Measurements from ENCODE around the gene CHRM1. TPM values are rescaled to one million over a fixed set of nuclear protein-coding genes. Genes with fewer than 3 reads are reported as not detected.

Gene CHRM1
- total RNA-seq, 1 donor from 2014 or later, result not detected

DNA sequence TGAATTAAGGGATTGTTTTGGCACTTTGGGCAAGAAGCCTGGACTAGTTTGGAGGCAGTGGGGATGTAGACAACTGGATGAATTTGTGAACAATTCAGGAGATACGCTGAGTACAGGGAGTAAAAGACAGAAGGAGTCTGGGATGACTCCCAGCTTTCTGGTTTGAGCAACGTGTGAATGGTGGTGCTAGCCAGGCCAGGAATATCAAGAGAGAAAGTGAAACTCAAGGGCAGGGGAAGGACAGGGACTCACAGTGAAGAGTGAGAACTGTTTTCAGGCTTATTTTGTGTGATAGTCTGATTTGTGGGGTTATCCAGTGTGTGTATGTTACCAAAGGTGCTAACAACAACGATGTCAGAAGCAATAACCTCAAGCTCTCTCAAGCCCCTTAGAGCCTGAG lies 15.9 kb downstream of the CHRM1 start:
- Histone ChIP-seq H3K4me3 (ENCODE audit: low read depth, low read length) (no peak overlapping the region), H3K36me3 (ENCODE audit: control insufficient read depth, insufficient read depth, low read length) (no peaks in the 10 kb centered on the region), H3K27me3 (ENCODE audit: control insufficient read depth, insufficient read depth, low read length) (peaks cover 10% of the 10 kb centered on the region)
- TF ChIP-seq, protein P1, sequence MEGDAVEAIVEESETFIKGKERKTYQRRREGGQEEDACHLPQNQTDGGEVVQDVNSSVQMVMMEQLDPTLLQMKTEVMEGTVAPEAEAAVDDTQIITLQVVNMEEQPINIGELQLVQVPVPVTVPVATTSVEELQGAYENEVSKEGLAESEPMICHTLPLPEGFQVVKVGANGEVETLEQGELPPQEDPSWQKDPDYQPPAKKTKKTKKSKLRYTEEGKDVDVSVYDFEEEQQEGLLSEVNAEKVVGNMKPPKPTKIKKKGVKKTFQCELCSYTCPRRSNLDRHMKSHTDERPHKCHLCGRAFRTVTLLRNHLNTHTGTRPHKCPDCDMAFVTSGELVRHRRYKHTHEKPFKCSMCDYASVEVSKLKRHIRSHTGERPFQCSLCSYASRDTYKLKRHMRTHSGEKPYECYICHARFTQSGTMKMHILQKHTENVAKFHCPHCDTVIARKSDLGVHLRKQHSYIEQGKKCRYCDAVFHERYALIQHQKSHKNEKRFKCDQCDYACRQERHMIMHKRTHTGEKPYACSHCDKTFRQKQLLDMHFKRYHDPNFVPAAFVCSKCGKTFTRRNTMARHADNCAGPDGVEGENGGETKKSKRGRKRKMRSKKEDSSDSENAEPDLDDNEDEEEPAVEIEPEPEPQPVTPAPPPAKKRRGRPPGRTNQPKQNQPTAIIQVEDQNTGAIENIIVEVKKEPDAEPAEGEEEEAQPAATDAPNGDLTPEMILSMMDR (IDR thresholded peaks at IDR 0.05; ENCODE audit: insufficient read depth, low read length, poor library complexity, severe bottlenecking), result no peak
- DNase-seq (ENCODE audit: low read depth), result no peak

- DNase-seq (ENCODE audit: low read depth), result no peak
These were observed 18.2 kb downstream of the CHRM1 start for GRCh38 chr11:62902932-62903331.

GRCh38 chr11:62898027-62898426 lies 23.1 kb downstream of the CHRM1 start:
- TF ChIP-seq, protein P1 (IDR thresholded peaks at IDR 0.05; ENCODE audit: insufficient read depth, low read length, poor library complexity, severe bottlenecking), result no peak
- DNase-seq (ENCODE audit: low read depth), result no peak
- Histone ChIP-seq H3K4me3 (ENCODE audit: low read depth, low read length) (no peak overlapping the region), H3K27me3 (ENCODE audit: control insufficient read depth, insufficient read depth, low read length) (peaks cover 2% of the 10 kb centered on the region), H3K36me3 (ENCODE audit: control insufficient read depth, insufficient read depth, low read length) (no peaks in the 10 kb centered on the region)

More at GRCh38 chr11:62902932-62903331, 18.2 kb downstream of the CHRM1 start:
- Histone ChIP-seq H3K4me3 (ENCODE audit: low read depth, low read length) (no peak overlapping the region), H3K27me3 (ENCODE audit: control insufficient read depth, insufficient read depth, low read length) (peaks cover 10% of the 10 kb centered on the region), H3K36me3 (ENCODE audit: control insufficient read depth, insufficient read depth, low read length) (no peaks in the 10 kb centered on the region)
- TF ChIP-seq, protein P1 (IDR thresholded peaks at IDR 0.05; ENCODE audit: insufficient read depth, low read length, poor library complexity, severe bottlenecking), result no peak

DNA sequence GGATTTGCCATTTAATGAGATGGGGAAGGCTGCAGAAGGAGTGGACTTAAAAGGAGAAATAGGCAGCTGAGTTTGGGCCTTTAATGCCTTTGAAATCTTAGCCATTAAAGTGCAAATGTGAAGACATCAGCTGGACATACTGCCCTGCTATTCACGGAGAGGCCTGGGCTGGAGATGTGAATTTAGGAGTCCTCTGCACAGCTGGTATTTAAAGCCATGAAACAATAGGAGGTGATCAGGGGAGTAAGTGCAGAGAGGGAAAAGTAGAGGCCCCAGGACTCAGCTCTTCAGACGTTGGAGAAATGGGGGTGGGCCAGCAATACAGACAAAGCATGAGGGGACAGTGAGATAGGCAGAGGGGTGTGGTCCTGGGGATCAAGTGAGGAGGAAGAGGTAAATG lies 23.9 kb downstream of the CHRM1 start:
- DNase-seq (ENCODE audit: low read depth), result no peak
- TF ChIP-seq, protein P1 (IDR thresholded peaks at IDR 0.05; ENCODE audit: insufficient read depth, low read length, poor library complexity, severe bottlenecking), result no peak
- Histone ChIP-seq H3K27me3 (ENCODE audit: control insufficient read depth, insufficient read depth, low read length) (peaks cover 2% of the 10 kb centered on the region), H3K4me3 (ENCODE audit: low read depth, low read length) (no peak overlapping the region), H3K36me3 (ENCODE audit: control insufficient read depth, insufficient read depth, low read length) (no peaks in the 10 kb centered on the region)

GRCh38 chr11:62896049-62896448 lies 25.1 kb downstream of the CHRM1 start:
- DNase-seq (ENCODE audit: low read depth), result no peak
- TF ChIP-seq, protein P1 (IDR thresholded peaks at IDR 0.05; ENCODE audit: insufficient read depth, low read length, poor library complexity, severe bottlenecking), result no peak
- no peak overlapping the region for H3K4me3 ChIP-seq (ENCODE audit: low read depth, low read length)
- H3K36me3 ChIP-seq (ENCODE audit: control insufficient read depth, insufficient read depth, low read length), result no peaks in the 10 kb centered on the region
- peaks cover 2% of the 10 kb centered on the region for H3K27me3 ChIP-seq (ENCODE audit: control insufficient read depth, insufficient read depth, low read length)

- Histone ChIP-seq H3K27me3 (ENCODE audit: control insufficient read depth, insufficient read depth, low read length) (peaks cover 2% of the 10 kb centered on the region), H3K4me3 (ENCODE audit: low read depth, low read length) (no peak overlapping the region), H3K36me3 (ENCODE audit: control insufficient read depth, insufficient read depth, low read length) (no peaks in the 10 kb centered on the region)
- no peak for DNase-seq (ENCODE audit: low read depth)
- TF ChIP-seq, protein P1 (IDR thresholded peaks at IDR 0.05; ENCODE audit: insufficient read depth, low read length, poor library complexity, severe bottlenecking), result no peak
These were observed 25.7 kb downstream of the CHRM1 start for GRCh38 chr11:62895501-62895900.
